Glutamatergic neuron (in vitro differentiated cells): ENCODE results near the gene SHTN1. TPM values are rescaled to one million over a fixed set of nuclear protein-coding genes. Genes with fewer than 3 reads are reported as not detected.
A peak's percentile ranks its signal among the peaks of the same experiment; 100 is the strongest.

Experiments used
- DNase-seq: peaks from one replicate; pipeline ENCODE4 v3.0.0; 2022
- H3K27ac Mint-ChIP-seq: one replicate; pipeline ENCODE4 v1.8.0; 2020; ENCODE audit warnings: mild to moderate bottlenecking, mixed read lengths, inconsistent platforms; ENCODE audit not compliant: unreplicated experiment
- H3K27me3 Mint-ChIP-seq: one replicate; pipeline ENCODE4 v1.8.0; 2020; ENCODE audit warnings: mild to moderate bottlenecking, moderate library complexity, mixed read lengths, inconsistent platforms; ENCODE audit not compliant: unreplicated experiment
- H3K36me3 Mint-ChIP-seq: one replicate; pipeline ENCODE4 v1.8.0; 2020; ENCODE audit warnings: mild to moderate bottlenecking, mixed read lengths, inconsistent platforms; ENCODE audit not compliant: unreplicated experiment
- H3K4me1 Mint-ChIP-seq: one replicate; pipeline ENCODE4 v1.8.0; 2020; ENCODE audit warnings: mild to moderate bottlenecking, low read depth, mixed read lengths, inconsistent platforms; ENCODE audit not compliant: unreplicated experiment
- H3K4me3 Mint-ChIP-seq: one replicate; pipeline ENCODE4 v1.8.0; 2020; ENCODE audit warnings: mild to moderate bottlenecking, mixed read lengths, inconsistent platforms; ENCODE audit not compliant: unreplicated experiment
- H3K9me3 Mint-ChIP-seq: one replicate; pipeline ENCODE4 v1.8.0; 2020; ENCODE audit warnings: mild to moderate bottlenecking, moderate library complexity, mixed read lengths, inconsistent platforms; ENCODE audit not compliant: unreplicated experiment
- total RNA-seq: library from RNA; stranded (reverse); fragmentation: NEBNext Ultra II Directional; extraction: Animal tissue kit (Norgen Biotek cat#: 25700); gene quantifications from one replicate; pipeline ENCODE4 v1.2.1, GENCODE V29; 2021; ENCODE audit not compliant: unreplicated experiment
- TF ChIP-seq, protein P1 (sequence below): fragments of 200-600 bp; sonication (generic); IDR thresholded peaks from one replicate; pipeline ENCODE4 v1.5.0; 2021; ENCODE audit not compliant: partially characterized antibody, unreplicated experiment

Gene SHTN1
- total RNA-seq, 1 donor from 2014 or later, result 54.8 TPM

DNA sequence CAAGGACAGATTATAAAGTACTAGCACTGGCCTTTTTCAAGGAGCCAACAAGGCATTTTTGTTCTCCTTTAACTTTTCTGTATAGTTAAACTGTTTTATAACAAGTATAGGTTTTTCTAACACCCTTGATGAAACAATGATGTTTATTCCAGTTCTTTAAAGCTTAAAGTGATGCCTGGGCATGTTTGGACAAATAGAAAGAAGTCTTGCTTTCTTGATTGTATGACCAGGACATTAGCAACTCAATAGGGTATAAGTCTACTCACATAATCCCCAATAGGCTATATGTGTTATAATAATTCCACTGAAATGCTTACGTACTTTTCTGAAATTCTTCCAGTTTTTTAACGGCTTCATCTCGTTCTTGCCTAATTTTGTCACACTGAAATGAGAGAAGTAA lies 36.7 kb downstream of the SHTN1 start:
- Mint-ChIP-seq H3K4me1 (peaks cover 19% of the 10 kb centered on the region), H3K36me3 (peaks cover 5% of the 10 kb centered on the region), H3K27ac (no peak overlapping the region), H3K9me3 (peaks cover 2% of the 10 kb centered on the region), H3K27me3 (peaks cover 2% of the 10 kb centered on the region), H3K4me3 (no peak overlapping the region)
- TF ChIP-seq, protein P1, sequence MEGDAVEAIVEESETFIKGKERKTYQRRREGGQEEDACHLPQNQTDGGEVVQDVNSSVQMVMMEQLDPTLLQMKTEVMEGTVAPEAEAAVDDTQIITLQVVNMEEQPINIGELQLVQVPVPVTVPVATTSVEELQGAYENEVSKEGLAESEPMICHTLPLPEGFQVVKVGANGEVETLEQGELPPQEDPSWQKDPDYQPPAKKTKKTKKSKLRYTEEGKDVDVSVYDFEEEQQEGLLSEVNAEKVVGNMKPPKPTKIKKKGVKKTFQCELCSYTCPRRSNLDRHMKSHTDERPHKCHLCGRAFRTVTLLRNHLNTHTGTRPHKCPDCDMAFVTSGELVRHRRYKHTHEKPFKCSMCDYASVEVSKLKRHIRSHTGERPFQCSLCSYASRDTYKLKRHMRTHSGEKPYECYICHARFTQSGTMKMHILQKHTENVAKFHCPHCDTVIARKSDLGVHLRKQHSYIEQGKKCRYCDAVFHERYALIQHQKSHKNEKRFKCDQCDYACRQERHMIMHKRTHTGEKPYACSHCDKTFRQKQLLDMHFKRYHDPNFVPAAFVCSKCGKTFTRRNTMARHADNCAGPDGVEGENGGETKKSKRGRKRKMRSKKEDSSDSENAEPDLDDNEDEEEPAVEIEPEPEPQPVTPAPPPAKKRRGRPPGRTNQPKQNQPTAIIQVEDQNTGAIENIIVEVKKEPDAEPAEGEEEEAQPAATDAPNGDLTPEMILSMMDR, result no peak
- no peak for DNase-seq

DNA sequence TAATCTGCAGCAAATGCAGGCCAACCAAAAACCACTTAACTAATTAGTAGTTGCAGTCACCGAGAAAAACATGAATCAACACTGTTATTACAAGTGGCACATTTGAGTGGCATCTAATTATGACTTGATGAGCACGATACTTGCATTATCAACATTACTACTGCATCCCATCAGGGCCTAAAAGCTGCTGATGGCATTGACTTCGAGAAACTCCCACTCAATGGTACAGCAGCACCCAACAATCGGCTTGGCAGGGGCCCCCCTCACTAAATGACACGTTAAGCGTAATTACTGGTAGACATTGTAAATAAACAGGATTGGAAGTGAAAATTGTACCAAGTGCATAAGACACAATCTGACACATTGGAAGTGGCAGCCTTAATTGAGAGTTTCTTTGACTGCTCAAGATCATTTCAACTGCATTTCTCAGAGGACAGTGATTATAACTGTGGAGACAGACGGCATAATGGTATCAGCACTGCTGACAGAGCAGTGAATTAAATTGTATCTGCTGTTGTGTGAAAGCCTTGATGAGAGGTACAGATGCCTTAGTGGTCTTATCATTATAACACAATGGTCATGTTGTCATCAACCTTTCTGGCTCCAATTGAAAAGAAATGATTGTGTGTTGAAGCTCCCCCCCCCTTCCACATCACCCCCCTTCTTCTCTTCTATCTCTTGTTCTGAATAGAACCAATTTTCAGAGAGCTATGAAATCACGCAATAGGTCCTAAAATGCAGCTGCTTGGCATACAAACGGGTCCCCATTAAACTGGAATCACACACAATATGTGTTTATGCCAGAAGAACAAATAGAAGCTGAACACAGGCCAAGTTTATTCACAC lies 43.4 kb downstream of the SHTN1 start:
- peaks cover 5% of the 10 kb centered on the region for H3K36me3 Mint-ChIP-seq
- no peaks in the 10 kb centered on the region for H3K9me3 Mint-ChIP-seq
- peaks cover 10% of the 10 kb centered on the region for H3K4me1 Mint-ChIP-seq
- no peaks in the 10 kb centered on the region for H3K27me3 Mint-ChIP-seq
- TF ChIP-seq, protein P1, result no peak
- no peak overlapping the region for H3K4me3 Mint-ChIP-seq
- peak overlapping the region; percentile 63 for H3K27ac Mint-ChIP-seq
- DNase-seq, result no peak

DNA sequence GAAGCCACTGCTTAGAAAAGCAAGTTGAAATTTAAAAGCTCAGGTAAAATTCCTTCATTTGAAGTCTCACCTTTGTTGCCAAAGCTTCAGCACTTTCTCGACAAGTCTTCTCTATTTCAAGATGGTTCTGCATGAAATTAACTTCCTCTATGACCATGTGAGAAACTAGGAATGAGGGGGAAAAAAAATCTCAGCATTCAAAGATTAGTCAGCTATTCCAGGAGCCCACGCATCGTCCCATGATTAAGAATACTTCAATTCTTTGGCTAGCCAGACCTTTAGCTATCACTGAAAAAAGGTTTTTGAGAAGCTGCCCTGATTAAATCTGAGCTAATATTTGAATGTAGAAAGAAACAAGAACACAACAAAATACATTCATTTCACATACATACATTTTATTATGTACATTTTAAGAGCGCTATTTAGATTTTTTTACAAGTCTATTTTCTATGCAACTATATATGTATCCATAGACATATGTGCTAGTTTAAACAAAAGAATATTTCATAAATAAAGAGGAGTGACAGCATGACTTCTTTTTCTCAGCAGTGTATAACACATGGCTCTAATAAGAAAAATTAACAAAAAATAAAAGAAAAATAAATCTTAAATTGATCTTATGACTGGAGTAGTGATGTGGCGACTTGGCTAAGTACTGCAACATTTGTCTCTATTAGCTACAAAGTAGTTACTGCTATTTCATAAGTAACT lies 44.8 kb downstream of the SHTN1 start:
- no peak overlapping the region for H3K27ac Mint-ChIP-seq
- H3K4me3 Mint-ChIP-seq, result no peak overlapping the region
- peaks cover 10% of the 10 kb centered on the region for H3K4me1 Mint-ChIP-seq
- no peak for DNase-seq
- TF ChIP-seq, protein P1, result no peak
- H3K36me3 Mint-ChIP-seq, result peaks cover 5% of the 10 kb centered on the region
- no peaks in the 10 kb centered on the region for H3K9me3 Mint-ChIP-seq
- H3K27me3 Mint-ChIP-seq, result no peaks in the 10 kb centered on the region

DNA sequence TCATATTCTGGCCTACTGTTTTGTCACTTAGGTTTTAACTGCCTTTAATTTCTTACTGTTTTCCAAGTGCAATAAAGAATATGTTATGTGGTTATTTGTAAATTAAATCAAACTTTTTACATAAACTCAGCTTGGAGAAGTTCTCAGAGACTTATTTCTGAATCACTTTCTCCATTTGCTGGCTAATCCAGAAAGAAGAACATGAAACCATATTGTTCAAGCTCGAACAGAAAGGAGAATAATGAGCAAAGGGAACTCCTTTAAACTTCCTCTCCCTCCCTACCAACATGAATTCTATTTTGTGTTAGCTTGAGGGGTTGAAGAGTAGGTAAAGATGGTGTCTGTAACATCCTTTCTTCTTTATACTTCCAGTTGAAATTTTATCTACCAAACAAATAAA lies 52.3 kb downstream of the SHTN1 start:
- no peaks in the 10 kb centered on the region for H3K9me3 Mint-ChIP-seq
- DNase-seq, result no peak
- H3K4me3 Mint-ChIP-seq, result no peak overlapping the region
- no peaks in the 10 kb centered on the region for H3K27me3 Mint-ChIP-seq
- H3K4me1 Mint-ChIP-seq, result no peaks in the 10 kb centered on the region
- TF ChIP-seq, protein P1, result no peak
- H3K27ac Mint-ChIP-seq, result no peak overlapping the region
- H3K36me3 Mint-ChIP-seq, result no peaks in the 10 kb centered on the region

DNA sequence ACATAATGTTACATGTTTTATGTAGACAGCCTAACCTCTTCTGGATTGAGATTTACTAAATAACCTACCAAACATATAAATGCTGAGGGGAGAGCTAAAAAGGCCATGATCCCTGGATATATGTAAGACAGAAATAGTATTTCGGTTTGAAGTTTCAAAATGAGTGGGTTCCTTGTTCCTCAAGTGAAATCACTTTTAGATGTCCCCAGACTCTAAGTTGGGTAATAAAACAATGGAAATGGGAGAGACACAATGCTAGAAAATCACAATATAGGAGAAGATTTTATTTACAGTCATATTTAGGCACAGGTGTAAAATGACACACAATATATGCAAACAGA lies 56.5 kb downstream of the SHTN1 start:
- Mint-ChIP-seq H3K27ac (no peak overlapping the region), H3K4me3 (no peak overlapping the region), H3K9me3 (no peaks in the 10 kb centered on the region), H3K4me1 (peaks cover 2% of the 10 kb centered on the region), H3K27me3 (no peaks in the 10 kb centered on the region), H3K36me3 (no peaks in the 10 kb centered on the region)
- TF ChIP-seq, protein P1, result no peak
- no peak for DNase-seq
